Retinal pigment epithelial cell (primary cell): ENCODE data around the gene STAT5B.
"Not testable (repeated sequence)": the region's sequence is repeated elsewhere in the genome, so short reads cannot be mapped to it uniquely, and the experiment has no call there.

Experiments
- DNase-seq: peaks from one replicate; pipeline ENCODE4 v3.0.0-alpha.2; 2010; ENCODE audit warnings: low read depth
- H3K4me3 ChIP-seq: 2 replicates; pipeline ENCODE4 v1.5.1; 2011; ENCODE audit warnings: mild to moderate bottlenecking, low read length, control low read depth, moderate library complexity
- CTCF ChIP-seq: conservative IDR thresholded peaks from 2 replicates; pipeline ENCODE4 v1.5.1; 2011; ENCODE audit warnings: low read depth, low read length, control low read depth, inconsistent platforms

STAT5B gene

GRCh38 chr17:42248351-42249179 is 27.6 kb downstream of the STAT5B start:
- peak overlapping the region; percentile 16 for H3K4me3 ChIP-seq
- TF ChIP-seq CTCF = no peak
- peak; percentile 37 for DNase-seq

- H3K4me3 ChIP-seq = no peak overlapping the region
- no peak for DNase-seq
- no peak for TF ChIP-seq CTCF
These were observed 28.5 kb downstream of the STAT5B start for GRCh38 chr17:42247734-42248133.

- no peak overlapping the region for H3K4me3 ChIP-seq
- TF ChIP-seq CTCF = no peak
- DNase-seq = no peak
These were observed 29.7 kb downstream of the STAT5B start for GRCh38 chr17:42246515-42246914.

DNA sequence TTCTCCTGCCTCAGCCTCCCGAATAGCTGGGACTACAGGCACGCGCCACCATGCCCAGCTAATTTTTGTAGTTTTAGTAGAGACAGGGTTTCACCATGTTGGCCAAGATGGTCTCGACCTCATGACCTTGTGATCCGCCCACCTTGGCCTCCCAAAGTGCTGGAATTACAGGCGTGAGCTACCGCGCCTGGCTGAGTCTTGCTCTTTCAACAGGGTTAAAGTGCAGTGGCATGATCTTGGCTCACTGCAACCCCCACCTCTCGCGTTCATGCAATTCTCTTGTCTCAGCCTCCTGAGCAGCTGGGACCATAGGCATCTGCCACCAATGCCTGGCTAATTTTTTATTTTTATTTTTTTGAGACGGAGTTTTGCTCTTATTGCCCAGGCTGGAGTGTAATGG is 31.0 kb downstream of the STAT5B start:
- DNase-seq, H3K4me3 ChIP-seq: not testable (repeated sequence)

- not testable (repeated sequence) for H3K4me3 ChIP-seq, DNase-seq
These were observed 32.1 kb downstream of the STAT5B start for GRCh38 chr17:42244116-42244515.

GRCh38 chr17:42243493-42243982 is 32.7 kb downstream of the STAT5B start:
- no peak for DNase-seq
- no peak overlapping the region for H3K4me3 ChIP-seq
- TF ChIP-seq CTCF = no peak

DNA sequence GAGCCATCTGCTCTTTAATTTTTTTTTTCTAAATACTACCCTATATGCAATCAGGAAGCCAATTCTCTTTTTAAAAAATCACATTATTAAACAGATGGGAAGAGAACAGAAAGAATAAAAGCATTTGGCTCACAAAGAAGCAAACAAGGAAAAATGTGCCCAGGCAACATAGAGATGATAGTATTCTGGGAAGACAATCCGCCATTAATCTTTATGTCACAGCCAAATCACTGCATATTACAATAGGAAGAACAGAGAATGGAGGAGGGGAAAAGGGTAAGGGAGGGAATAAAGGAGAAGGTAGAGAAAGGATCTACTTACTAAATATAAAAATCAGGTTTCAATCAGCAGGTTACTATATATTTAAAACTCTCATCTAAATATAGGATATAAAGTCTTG is 34.3 kb downstream of the STAT5B start:
- TF ChIP-seq CTCF = no peak
- DNase-seq = no peak

GRCh38 chr17:42240863-42241262 is 35.3 kb downstream of the STAT5B start:
- H3K4me3 ChIP-seq, DNase-seq: not testable (repeated sequence)

More for the DNA sequence above, 34.3 kb downstream of the STAT5B start:
- H3K4me3 ChIP-seq = no peak overlapping the region

GRCh38 chr17:42240201-42240600 is 36.0 kb downstream of the STAT5B start:
- DNase-seq = no peak
- TF ChIP-seq CTCF = no peak
- no peak overlapping the region for H3K4me3 ChIP-seq

GRCh38 chr17:42239576-42239975 is 36.6 kb downstream of the STAT5B start:
- DNase-seq, H3K4me3 ChIP-seq: not testable (repeated sequence)
